22Rv1 (cell line): Measurements from ENCODE around the gene NCBP1.

Experiments used
- H3K27ac ChIP-seq: fragments of 450-650 bp; 2 replicates; pipeline ENCODE4 v1.5.1; 2017
- ZFX ChIP-seq: fragments of 450-650 bp; IDR thresholded peaks from 2 replicates; pipeline ENCODE4 v1.6.1; 2017; ENCODE audit warnings: antibody characterized with exemption, borderline replicate concordance
- TF ChIP-seq, protein P1 (sequence below): fragments of 450-650 bp; IDR thresholded peaks from 2 replicates; pipeline ENCODE4 v1.5.1; 2017; ENCODE audit warnings: mild to moderate bottlenecking

Gene NCBP1

DNA sequence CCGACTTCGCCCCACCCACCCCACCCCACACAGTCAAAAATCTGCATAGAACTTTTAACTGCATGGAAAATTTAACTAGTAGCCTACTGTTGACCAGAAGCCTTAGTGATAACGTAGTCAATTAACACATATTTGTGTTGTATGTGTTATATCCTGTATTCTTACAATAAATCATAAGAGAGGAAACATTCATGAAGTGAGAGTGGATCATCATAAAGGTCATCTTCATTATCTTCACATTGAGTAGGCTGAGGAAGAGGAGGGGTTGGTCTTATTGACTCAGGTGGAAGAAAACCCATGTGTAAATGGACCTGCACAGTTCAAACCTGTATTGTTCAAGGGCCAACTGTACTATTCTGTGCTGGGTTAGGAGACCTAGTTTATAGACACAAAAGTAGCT is 32.1 kb downstream of the NCBP1 start:
- H3K27ac ChIP-seq, result no peak overlapping the region
- TF ChIP-seq, protein P1, sequence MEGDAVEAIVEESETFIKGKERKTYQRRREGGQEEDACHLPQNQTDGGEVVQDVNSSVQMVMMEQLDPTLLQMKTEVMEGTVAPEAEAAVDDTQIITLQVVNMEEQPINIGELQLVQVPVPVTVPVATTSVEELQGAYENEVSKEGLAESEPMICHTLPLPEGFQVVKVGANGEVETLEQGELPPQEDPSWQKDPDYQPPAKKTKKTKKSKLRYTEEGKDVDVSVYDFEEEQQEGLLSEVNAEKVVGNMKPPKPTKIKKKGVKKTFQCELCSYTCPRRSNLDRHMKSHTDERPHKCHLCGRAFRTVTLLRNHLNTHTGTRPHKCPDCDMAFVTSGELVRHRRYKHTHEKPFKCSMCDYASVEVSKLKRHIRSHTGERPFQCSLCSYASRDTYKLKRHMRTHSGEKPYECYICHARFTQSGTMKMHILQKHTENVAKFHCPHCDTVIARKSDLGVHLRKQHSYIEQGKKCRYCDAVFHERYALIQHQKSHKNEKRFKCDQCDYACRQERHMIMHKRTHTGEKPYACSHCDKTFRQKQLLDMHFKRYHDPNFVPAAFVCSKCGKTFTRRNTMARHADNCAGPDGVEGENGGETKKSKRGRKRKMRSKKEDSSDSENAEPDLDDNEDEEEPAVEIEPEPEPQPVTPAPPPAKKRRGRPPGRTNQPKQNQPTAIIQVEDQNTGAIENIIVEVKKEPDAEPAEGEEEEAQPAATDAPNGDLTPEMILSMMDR, result no peak
- TF ChIP-seq ZFX, result no peak

DNA sequence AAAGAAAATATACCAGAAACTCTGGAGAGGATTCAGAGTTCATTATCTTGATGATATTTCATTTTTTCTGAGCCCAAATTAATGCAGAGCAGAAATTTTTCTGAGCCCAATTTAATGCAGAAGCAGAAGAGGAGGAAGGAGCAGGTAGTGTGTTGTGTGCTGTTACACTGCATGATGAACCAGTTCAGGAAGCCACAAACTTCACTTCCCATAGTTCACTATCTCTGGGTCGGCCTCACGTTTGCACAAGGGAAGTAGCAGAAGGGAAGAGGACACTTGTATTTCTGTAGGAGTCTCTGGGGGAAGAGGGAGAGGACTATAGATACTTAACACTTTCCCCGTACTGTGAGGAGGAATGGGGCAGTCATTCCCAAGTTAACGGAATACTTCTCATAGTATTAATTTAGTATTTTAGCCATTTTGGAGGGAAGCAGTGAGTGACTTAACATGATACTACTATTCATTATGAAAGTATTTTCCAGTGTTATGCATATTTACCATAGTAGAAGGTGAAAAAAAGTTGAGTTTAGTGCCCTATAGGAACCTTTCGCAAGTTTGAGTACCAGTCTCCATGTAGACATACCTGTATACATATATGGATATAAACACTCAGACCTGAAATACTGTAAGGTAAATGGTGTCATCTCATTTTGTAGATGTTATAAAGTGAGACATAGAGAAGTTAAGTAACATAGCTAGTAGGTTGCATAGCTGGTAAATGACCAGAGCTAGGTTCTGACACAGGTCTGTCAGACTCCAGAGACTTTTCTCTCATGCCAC is 33.5 kb downstream of the NCBP1 start:
- TF ChIP-seq, protein P1, result no peak
- no peak for TF ChIP-seq ZFX
- no peak overlapping the region for H3K27ac ChIP-seq

DNA sequence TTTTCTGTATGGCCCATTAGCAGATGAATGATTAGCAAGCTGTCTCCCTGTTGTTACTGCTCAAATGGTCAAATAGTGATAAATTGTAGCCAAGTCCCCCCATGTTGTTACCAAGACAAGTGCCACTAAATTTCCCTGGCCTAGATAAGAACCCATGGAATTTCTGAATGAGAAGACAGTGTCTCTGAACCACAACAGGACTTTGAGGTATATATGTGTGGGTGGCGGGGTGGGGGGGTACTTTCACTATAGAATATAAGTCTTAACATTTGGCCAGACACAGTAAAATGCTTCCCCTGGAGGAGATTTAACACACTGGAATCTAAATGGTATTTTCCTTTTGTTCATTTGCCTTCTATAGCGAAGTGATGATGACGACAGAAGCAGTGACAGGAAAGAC is 34.9 kb downstream of the NCBP1 start:
- TF ChIP-seq ZFX, result no peak
- TF ChIP-seq, protein P1, result no peak
- H3K27ac ChIP-seq, result no peak overlapping the region

DNA sequence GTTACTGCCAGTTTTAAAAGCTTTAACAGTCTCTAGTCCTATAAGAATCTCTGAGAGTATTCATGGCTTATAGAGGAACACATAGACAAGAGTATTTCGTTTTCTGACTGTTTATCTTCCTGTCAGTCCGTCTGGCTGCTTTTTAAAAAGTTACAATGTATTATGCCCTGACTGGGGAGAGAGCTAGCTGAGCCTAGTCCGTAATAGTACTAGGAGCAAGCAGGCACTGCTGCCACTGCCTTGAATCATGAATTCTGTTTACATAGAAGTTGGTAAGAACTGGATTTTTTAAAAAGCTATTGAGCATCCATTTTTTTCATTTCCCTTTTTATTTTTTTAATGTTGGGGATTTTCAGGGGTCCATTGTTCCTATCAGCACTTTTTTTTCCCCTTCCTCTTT is 37.0 kb downstream of the NCBP1 start:
- TF ChIP-seq, protein P1, result no peak
- no peak for TF ChIP-seq ZFX
- H3K27ac ChIP-seq, result no peak overlapping the region

DNA sequence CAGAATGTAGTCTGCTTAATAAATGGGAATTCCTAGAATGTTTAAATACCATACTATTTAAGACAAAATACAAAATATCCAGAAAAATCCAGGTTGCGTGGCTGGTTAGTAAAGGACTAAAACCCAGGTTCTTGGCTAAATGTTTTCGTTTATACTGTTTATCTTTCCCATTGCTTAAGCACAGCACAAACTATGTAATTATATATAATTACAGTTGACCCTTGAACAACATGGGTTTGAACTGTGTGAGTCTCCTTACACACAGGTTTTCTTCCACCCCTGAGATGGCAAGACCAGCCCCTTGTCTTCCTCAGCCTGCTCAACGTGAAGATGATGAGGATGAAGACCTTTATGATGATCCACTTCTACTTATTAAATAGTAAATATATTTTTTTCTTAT is 38.8 kb downstream of the NCBP1 start:
- TF ChIP-seq, protein P1, result no peak
- no peak for TF ChIP-seq ZFX
- no peak overlapping the region for H3K27ac ChIP-seq

DNA sequence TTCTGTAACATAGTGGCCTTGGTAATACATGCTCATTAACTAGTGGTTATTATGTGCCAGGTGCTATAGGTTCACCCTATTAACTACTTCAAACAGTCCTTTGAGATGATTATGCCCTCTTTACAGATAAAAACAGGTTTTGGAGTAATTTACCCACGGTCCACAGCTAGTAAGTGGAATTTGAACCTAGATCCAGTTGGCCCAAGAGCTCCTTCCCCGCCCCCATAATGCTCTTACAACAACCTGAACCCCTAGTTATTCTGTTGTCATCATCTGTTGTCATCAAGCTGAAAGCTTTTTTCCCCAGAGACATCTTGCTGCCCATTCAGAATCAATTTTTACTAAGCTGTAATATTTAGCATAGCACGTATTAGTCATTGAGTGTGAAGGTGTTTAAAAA is 40.3 kb downstream of the NCBP1 start:
- TF ChIP-seq, protein P1, result no peak

DNA sequence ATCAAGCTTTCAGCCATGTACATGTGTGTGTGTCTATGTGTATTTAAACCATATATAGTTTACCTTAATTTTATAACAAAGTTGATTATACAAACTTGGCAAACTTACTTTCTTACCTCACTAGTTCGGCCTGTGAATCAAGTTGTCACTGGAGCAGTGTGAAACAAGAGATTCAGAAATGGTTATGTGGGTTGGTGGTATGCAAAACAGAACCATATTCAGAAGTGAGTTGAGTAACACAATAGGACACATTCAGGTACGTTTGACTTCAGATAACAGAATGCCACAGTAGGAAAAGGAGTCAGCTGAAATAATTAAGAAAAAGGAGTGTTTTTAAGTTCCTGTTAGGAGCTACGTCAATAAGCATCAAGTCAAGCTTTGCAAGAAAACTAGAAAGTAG is 42.0 kb downstream of the NCBP1 start:
- TF ChIP-seq, protein P1, result no peak
- TF ChIP-seq ZFX, result no peak
- H3K27ac ChIP-seq, result no peak overlapping the region

More for the DNA sequence above, 40.3 kb downstream of the NCBP1 start:
- H3K27ac ChIP-seq, result peak overlapping the region; percentile 30; the same call in 1 of the 2 replicates
